H1 (cell line): Measurements from ENCODE around the gene DCX.

Source experiments
- CBX5 ChIP-seq: fragments of 300-800, 300-1000 bp; sonication (generic); IDR thresholded peaks from 2 replicates; pipeline ENCODE4 v1.7.1; 2016; ENCODE audit warnings: antibody characterized with exemption, low read length, low read depth
- CREB1 ChIP-seq: IDR thresholded peaks from 2 replicates; pipeline ENCODE4 v1.6.1; 2012; ENCODE audit warnings: inconsistent platforms
- CTCF ChIP-seq, 3 experiments: IDR thresholded peaks; 1 replicate in 2 of 3; 2 replicates in 1 of 3; pipeline versions ENCODE4 v1.5.1 to v1.6.1; 2011; ENCODE audit warnings: low read length in 3 of 3, mild to moderate bottlenecking in 3 of 3, inconsistent platforms in 2 of 3, low read depth in 1 of 3, moderate library complexity in 1 of 3; ENCODE audit not compliant: insufficient read depth in 1 of 3; ENCODE audit errors: control extremely low read depth in 1 of 3
- EZH2 ChIP-seq: fragments of 200-600 bp; sonication (generic); IDR thresholded peaks from 2 replicates; pipeline ENCODE4 v1.7.1; 2012; ENCODE audit warnings: low read depth, mild to moderate bottlenecking, moderate library complexity, low read length, inconsistent platforms; ENCODE audit not compliant: severe bottlenecking
- POLR2A ChIP-seq, 2 experiments: IDR thresholded peaks; 1 replicate in 1 of 2; 2 replicates in 1 of 2; pipeline ENCODE4 v1.6.1; 2011; ENCODE audit warnings: low read depth in 2 of 2, low read length in 2 of 2, mild to moderate bottlenecking in 2 of 2; ENCODE audit errors: control extremely low read depth in 1 of 2
- POLR2AphosphoS5 ChIP-seq: IDR thresholded peaks from 2 replicates; pipeline ENCODE4 v1.6.1; 2011; ENCODE audit warnings: low read depth, low read length
- RAD21 ChIP-seq, 2 experiments: IDR thresholded peaks in 1 of 2; conservative IDR thresholded peaks in 1 of 2; 2 replicates each; pipeline ENCODE4 v1.6.1; 2011; ENCODE audit warnings: low read depth in 2 of 2, low read length in 2 of 2, improper control_type of control experiment in 1 of 2, inconsistent platforms in 1 of 2, mild to moderate bottlenecking in 1 of 2, moderate library complexity in 1 of 2
- TAF1 ChIP-seq: IDR thresholded peaks from 2 replicates; pipeline ENCODE4 v1.6.1; 2011; ENCODE audit warnings: mild to moderate bottlenecking, low read depth, low read length
- TCF12 ChIP-seq: IDR thresholded peaks from 2 replicates; pipeline ENCODE4 v1.6.1; 2011; ENCODE audit warnings: low read depth, mild to moderate bottlenecking, low read length
- TEAD4 ChIP-seq: IDR thresholded peaks from 2 replicates; pipeline ENCODE4 v1.6.1; 2012; ENCODE audit warnings: low read depth, low read length, inconsistent platforms, mixed read lengths
- YY1 ChIP-seq: IDR thresholded peaks from 2 replicates; pipeline ENCODE4 v1.6.1; 2011; ENCODE audit warnings: low read depth, mild to moderate bottlenecking, low read length
- ZNF274 ChIP-seq: IDR thresholded peaks from 2 replicates; pipeline ENCODE4 v1.7.0; 2012; ENCODE audit warnings: low read length, borderline replicate concordance; ENCODE audit errors: extremely low read depth

- TF ChIP-seq POLR2A (IDR thresholded peaks at IDR 0.05; ENCODE audit: control extremely low read depth in 1 of 2, low read depth in 2 of 2, low read length in 2 of 2) = no peak
- TF ChIP-seq CTCF (IDR thresholded peaks at IDR 0.05; ENCODE audit: control extremely low read depth in 1 of 3, insufficient read depth in 1 of 3, low read depth in 1 of 3, low read length in 3 of 3) = no peak
- TF ChIP-seq TCF12 = no peak
- no peak for TF ChIP-seq CREB1
- TF ChIP-seq CBX5 = no peak
- no peak for TF ChIP-seq TAF1
- no peak for TF ChIP-seq EZH2
- TF ChIP-seq YY1 = no peak
- TF ChIP-seq TEAD4 = no peak
- no peak for TF ChIP-seq POLR2AphosphoS5
- no peak for TF ChIP-seq ZNF274
- TF ChIP-seq RAD21 (IDR thresholded peaks at IDR 0.05 in 1 of 2, conservative IDR thresholded peaks at IDR 0.05 in 1 of 2; ENCODE audit: low read depth in 2 of 2, low read length in 2 of 2) = no peak
Measured at GRCh38 chrX:111410590-111411078, 1.4 kb downstream of the DCX start.
